CD4-positive, alpha-beta T cell treated with Interleukin-6 for 4 hours (primary cell): ENCODE results near the gene KCNMA1.

Source experiments
- DNase-seq: peaks from one replicate; pipeline ENCODE4 v3.0.0-alpha.2; 2020; ENCODE audit warnings: mixed read lengths

KCNMA1 gene

DNA sequence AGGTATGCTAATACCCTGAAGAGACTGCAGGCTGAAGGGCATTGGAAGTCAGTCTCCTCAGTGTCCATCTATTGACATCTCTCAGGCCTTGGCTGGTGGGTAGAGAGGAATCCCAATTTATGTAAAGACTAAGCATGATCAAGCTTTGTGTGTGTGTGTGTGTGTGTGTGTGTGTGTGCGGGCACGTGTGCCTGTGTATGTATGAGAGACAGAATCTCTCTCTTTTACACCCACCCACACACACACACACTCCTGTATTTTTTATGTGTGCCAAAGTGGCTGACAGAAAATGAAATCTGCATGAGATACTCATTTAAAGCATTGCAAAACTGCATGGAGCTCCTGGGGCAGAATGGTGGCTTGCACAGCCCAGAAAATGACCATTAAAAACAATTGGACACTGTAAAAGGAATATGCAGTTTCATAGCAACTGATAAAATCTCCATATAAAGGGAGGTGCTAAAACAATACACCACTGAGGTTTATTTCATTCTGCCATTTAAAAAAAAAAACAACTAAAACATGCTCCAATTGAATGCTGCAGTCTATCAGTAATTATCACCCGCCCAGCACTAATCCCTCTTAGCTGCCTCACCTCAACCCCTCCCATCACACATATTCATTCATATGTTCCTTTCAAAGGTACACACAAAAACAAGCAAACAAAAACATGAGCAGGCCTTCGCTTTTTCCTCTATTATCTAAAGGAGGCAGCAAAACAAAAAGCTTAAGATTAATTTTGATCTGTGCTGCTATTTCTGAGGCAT, 385.0 kb downstream of the KCNMA1 start:
- no peak for DNase-seq

DNA sequence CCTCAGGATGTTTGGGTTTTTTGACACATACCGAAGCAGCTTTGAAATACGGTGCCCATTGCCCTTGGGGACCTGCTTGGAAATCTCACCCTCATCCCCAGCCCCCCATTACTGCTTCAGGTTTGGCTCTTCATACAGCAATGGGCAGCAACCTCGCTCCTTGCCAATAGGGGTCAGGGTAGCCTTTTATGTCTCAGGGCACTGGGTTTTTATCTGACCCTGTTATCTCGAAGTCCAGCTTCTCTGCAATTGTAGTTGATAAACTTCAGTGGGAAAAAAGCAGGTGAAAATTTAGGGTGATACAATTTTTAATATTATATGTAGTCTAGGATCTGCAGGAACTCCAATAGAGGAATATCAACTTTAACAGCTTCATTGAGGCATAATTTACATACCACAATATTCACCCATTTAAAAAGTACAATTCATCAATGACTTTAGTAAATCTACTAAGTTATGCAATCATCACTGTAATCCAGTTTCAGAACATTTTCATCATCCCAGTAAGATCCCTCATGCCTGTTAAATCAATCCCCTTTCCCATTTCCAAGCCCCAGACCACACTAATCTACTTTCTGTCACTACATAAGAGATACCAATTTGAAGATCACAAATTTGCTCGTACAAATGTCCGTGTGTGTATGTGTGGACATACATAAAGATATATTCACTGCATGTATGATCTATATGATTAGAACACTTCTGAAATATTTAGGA, 386.2 kb downstream of the KCNMA1 start:
- no peak for DNase-seq

GRCh38 chr10:77249901-77250459, 387.6 kb downstream of the KCNMA1 start:
- DNase-seq = no peak

DNA sequence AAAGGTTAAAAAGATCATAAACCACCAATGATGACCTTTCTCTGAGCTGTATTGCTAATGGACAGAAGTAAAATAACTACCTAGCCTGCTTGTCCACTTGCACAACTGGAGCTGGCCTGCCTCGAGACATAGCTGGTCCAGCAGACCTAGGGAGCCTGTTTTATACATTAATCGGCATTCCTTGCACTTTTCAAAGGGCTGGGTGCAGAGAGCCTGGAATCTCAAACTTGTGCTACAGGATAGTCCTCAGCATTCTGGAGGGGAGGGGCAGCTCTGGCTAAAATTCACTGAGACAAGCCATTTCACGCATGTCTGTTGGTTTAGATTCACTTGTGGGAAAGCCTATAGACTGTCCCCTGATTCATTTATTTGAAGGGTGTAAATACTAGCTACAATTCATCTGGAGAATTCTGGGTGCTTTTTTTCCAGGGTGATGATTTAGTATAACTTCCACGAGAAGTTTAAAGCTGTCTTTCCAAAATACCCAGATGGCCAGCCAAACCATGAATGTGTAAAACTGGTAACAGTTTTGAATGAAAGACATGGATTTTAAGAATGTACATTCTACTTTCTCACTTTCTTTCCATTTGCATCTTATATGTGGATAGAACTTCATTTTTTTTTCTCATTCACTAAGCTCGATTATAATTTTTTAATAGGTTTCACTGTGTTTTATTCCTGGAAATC, 389.4 kb downstream of the KCNMA1 start:
- DNase-seq = no peak

DNA sequence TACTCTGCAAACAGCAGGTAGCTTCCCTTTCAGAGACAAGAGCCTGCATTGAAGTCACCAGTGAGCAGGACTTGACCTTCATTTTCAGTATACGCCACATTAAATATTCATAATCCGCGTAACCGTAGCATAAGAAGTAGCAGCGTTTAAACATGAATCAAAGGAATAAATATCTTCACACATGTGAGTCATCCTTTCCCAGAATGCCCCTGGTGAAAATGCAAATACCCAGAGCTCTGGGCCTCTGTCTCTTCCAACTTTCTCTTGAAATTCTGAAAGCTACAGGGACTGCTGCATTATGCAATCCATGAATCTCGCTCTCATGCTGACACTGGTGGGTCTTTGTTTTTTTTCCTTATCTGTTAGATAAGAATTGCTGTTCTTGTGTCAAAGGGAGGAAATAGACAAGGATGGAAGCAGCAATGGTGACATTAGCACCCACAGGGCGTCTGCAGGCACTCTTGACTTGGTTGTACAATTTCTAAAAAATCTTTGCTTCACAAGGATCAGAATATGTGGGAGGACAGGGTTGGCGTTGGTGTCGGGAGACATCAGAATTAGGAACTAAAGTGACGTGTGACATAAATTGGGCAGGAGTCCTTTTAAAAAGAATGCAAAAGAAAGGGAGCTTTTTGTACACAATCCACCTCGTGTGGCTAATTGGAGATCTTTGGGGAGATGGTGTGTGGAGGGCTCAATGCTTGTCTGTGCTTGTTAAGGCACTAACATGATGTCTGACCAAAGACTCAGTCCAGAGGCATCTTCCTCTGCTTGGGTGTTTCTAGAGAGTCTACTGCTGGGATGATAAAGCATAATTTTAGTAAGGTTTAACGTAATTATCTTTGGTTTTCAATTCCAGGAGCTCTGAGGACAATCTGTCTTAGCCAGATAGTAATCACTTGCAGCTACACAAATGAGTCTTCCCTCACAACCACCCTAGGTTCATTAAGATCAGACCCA, 390.3 kb downstream of the KCNMA1 start:
- no peak for DNase-seq

DNA sequence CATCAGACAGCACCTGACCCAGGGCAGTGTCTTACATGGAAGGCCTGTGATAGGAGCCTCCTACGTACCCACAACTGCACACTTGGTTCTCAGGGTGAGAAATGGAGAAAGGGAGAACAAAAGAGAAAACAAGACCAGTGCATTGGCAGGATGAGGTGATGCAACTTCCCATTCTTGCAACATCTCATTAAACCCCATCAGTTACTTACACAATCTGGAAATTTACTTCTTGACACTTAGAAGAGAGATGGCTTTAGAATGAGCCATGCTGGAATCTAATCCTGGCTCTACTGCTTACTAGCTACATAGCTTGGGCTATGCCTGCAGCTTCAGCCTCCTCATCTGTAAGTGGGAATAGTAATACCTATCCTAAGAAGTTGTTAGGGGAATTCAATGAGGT, 391.7 kb downstream of the KCNMA1 start:
- DNase-seq = no peak

DNA sequence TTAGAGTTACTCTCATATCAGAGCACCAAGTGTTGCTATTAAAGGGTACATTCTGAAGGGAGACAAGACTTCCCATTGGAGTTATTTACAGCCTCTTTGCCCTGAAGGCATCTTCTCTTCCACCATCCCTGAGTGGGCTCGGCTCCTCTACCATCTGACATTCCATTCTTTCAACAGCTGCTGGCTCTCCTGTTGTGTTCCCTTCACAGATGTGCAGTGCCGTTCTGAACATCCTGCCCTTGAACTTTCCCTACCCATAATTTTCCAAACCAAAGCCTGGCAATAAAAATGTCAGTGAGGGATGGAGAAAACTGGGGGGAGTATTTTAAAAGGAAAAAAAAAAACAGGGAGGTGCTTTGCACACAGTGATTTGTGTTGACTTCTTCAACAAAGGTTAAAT, 392.9 kb downstream of the KCNMA1 start:
- no peak for DNase-seq

- no peak for DNase-seq
Measured at GRCh38 chr10:77244286-77244685, 393.3 kb downstream of the KCNMA1 start.

- no peak for DNase-seq
Measured at GRCh38 chr10:77241350-77241725, 396.3 kb downstream of the KCNMA1 start.

- DNase-seq = no peak
Measured at GRCh38 chr10:77240706-77241349, 396.8 kb downstream of the KCNMA1 start.

- DNase-seq = no peak
Measured at GRCh38 chr10:77240041-77240652, 397.5 kb downstream of the KCNMA1 start.

GRCh38 chr10:77237120-77237519, 400.5 kb downstream of the KCNMA1 start:
- DNase-seq = no peak

DNA sequence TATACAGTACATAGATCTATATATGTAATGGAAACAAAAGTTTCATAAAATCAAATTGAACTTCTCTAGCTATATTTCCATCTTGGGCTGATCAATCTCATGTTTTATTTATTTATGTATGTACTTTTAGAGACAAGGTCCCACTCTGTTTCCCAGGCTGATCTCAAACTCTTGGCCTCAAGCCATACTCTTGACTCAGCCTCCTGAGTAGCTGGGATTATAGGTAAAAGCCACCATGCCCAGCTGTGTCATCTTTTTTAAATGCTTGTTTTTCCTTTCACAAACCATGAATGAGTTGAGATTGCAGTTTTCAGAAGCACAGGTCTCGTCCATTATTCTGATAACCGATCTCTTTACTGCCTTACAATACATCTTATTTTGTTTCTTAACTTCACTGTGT, 400.9 kb downstream of the KCNMA1 start:
- no peak for DNase-seq

- DNase-seq = no peak
Measured at GRCh38 chr10:77236029-77236428, 401.6 kb downstream of the KCNMA1 start.

DNA sequence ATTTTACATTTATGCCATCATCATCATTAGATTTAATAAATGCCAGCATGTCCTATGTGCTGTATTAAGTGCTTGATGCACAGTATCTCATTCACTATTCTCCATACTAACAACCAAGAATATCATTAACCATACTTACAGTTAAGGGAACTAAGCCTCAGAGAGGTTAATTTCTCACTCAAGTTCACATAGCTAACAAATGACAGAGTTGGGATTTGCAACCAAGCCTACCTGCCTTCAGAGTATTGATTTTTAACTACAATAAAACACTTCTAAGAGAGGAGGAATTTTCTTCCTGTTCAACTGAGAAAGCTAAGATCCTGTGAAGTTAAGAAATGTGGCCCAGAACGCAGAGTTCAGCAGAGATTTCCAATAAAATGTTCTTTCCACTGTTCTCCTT, 403.0 kb downstream of the KCNMA1 start:
- no peak for DNase-seq

DNA sequence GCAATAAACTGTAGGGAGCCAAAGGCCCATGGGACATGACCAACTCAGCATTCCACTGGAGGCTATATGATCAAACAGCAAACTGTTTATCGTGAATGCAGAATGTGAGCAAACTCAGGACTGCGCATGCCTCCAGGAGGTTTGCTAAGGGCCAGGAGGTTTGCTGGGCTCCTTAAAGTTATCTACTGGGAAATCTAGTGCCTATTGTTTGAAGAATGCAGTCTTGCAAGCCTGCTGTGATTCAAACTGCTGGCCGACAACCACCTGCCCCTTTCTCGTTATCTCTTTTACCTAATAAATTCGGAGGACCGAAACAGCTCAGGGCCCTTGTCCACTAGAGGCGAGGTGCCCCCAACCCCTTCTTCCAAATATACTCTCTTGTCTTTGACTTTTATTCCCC, 404.1 kb downstream of the KCNMA1 start:
- no peak for DNase-seq

DNA sequence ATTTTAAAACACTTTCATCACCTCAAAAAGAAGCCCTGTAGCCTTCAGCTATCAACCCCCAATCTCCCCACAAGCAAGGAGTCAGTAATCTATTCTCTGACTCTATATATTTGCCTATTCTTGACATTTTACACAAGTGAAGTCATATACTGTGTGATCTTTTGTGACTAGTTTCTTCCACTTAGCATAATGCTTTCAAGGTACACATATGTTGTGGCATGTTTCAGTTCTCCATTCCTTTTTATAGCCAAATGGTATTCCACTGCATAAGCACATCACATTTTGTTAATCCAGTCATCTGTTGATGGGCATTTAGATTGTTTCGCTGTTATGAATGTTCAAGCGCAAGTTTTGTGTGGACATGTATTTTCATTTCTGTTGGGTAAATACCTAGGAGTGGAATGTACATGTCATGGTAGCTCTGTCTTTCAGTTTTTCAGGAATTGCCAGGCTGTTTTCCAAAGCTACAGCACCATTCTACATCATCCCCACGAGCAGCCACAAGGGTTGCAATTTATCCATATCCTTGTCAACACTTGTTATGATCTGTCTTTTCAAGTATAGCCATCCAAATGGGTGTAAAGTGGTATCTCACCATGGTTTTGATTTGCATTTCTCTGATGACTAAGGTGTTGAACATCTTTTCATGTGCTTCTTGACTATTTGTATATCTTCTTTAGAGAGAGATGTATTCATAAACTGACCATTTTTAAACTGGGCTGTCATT, 405.6 kb downstream of the KCNMA1 start:
- DNase-seq = no peak

- no peak for DNase-seq
Measured at GRCh38 chr10:77231375-77231774, 406.2 kb downstream of the KCNMA1 start.

DNA sequence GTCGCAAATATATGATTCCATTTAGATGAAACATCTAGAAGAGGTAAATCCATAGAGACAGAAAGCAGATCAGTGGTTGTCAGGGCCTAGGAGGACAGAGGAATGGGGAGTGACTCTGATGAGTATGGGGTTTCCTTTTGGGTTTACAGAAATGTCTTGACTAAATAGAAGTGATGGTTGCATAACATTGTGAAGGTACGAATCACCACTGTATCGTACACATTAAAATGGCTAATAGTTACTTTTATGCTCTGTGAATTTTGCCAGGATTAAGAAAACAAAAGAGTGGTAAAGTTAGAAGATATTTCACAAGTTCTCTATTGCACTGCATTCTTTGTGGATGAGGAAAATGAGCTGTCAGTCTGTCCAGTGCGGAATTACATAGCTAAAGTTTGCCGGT, 407.4 kb downstream of the KCNMA1 start:
- no peak for DNase-seq

GRCh38 chr10:77229704-77230103, 407.9 kb downstream of the KCNMA1 start:
- DNase-seq = no peak

DNA sequence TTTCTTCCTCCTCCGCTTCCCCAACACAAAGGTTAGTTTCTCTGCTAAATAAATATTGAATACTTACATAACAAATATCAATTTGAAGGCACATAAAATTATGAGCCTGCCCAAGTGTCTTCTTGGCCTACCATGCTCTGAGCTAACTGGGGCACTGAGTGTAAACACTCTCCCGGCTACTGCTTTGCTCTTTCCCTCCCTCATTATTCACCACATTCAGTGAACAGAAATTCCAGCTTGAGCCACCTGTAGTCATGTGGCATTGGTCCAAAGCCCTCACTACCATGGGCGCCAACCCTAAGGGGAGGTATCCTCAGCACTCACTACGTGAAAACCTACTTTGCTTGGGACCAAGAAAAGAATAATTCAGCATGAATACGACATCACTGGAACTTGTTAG, 409.0 kb downstream of the KCNMA1 start:
- no peak for DNase-seq
